ENCODE results near the gene VWA1.
A peak's percentile ranks its signal among the peaks of the same experiment; 100 is the strongest.
"Not testable (repeated sequence)": the region's sequence is repeated elsewhere in the genome, so short reads cannot be mapped to it uniquely, and the experiment has no call there.

Gene VWA1

GRCh38 chr1:1403653-1404052 lies 31.8 kb upstream of the VWA1 start:
- H3K4me3 ChIP-seq (replicated peaks; ENCODE audit: low read depth, low read length): no peak overlapping the region
- TF ChIP-seq CTCF (IDR thresholded peaks at IDR 0.05; ENCODE audit: low read depth, low read length, missing control alignments): no peak
- no peak for DNase-seq (ENCODE audit: extremely low read depth, low read depth)

GRCh38 chr1:1406101-1406820 lies 29.2 kb upstream of the VWA1 start:
- peak overlapping the region; percentile 96 for H3K4me3 ChIP-seq (replicated peaks; ENCODE audit: low read depth, low read length)
- no peak for TF ChIP-seq CTCF (IDR thresholded peaks at IDR 0.05; ENCODE audit: low read depth, low read length, missing control alignments)
- DNase-seq (ENCODE audit: extremely low read depth, low read depth): no peak

- no peak for TF ChIP-seq CTCF (IDR thresholded peaks at IDR 0.05; ENCODE audit: low read depth, low read length, missing control alignments)
- H3K4me3 ChIP-seq (replicated peaks; ENCODE audit: low read depth, low read length): peak within 1 kb of the TSS; percentile 96
- peak; percentile 63 for DNase-seq (ENCODE audit: extremely low read depth, low read depth)
Observed at GRCh38 chr1:1406821-1407635, 28.5 kb upstream of the VWA1 start, which contains the start of gene MRPL20. TSS of gene MRPL20 (minus strand) at chr1:1407293. CDS start at chr1:1407217, 76 bp downstream.

GRCh38 chr1:1407636-1408318 lies 27.7 kb upstream of the VWA1 start:
- DNase-seq (ENCODE audit: extremely low read depth, low read depth): no peak
- peak overlapping the region; percentile 96 for H3K4me3 ChIP-seq (replicated peaks; ENCODE audit: low read depth, low read length)
- no peak for TF ChIP-seq CTCF (IDR thresholded peaks at IDR 0.05; ENCODE audit: low read depth, low read length, missing control alignments)

GRCh38 chr1:1410238-1410637 lies 25.3 kb upstream of the VWA1 start:
- DNase-seq (ENCODE audit: extremely low read depth, low read depth); H3K4me3 ChIP-seq (replicated peaks; ENCODE audit: low read depth, low read length): not testable (repeated sequence)

GRCh38 chr1:1411626-1412025 lies 23.9 kb upstream of the VWA1 start:
- no peak for TF ChIP-seq CTCF (IDR thresholded peaks at IDR 0.05; ENCODE audit: low read depth, low read length, missing control alignments)
- no peak for DNase-seq (ENCODE audit: extremely low read depth, low read depth)
- H3K4me3 ChIP-seq (replicated peaks; ENCODE audit: low read depth, low read length): no peak overlapping the region

- not testable (repeated sequence) for DNase-seq (ENCODE audit: extremely low read depth, low read depth); H3K4me3 ChIP-seq (replicated peaks; ENCODE audit: low read depth, low read length)
Observed at GRCh38 chr1:1412311-1412902, 23.1 kb upstream of the VWA1 start.
